Liver (tissue), 9 donors: Measurements from ENCODE around the gene BTBD6. TPM values are rescaled to one million over a fixed set of nuclear protein-coding genes. Genes with fewer than 3 reads are reported as not detected.

Source experiments
- DNase-seq: peaks from one replicate; pipeline ENCODE4 v3.0.0-alpha.2; 2017; ENCODE audit warnings: low spot score
- H3K27ac ChIP-seq, 2 donors: one replicate each; pipeline ENCODE4 v1.7.0; 2013; ENCODE audit warnings: inconsistent platforms in 2 of 2, low read length in 2 of 2, control low read depth in 1 of 2, low read depth in 1 of 2, mild to moderate bottlenecking in 1 of 2
- H3K27me3 ChIP-seq, 4 donors: one replicate each; pipeline versions ENCODE4 v1.6.1 to v1.7.0; 2013; ENCODE audit warnings: low read length in 3 of 4, inconsistent platforms in 1 of 4, mild to moderate bottlenecking in 1 of 4, moderate library complexity in 1 of 4; ENCODE audit not compliant: control insufficient read depth in 4 of 4, insufficient read depth in 4 of 4
- H3K36me3 ChIP-seq, 4 donors: one replicate each; pipeline versions ENCODE4 v1.6.1 to v1.7.0; 2013; ENCODE audit warnings: low read length in 3 of 4, mild to moderate bottlenecking in 3 of 4, low read depth in 1 of 4, moderate library complexity in 1 of 4; ENCODE audit not compliant: control insufficient read depth in 4 of 4, insufficient read depth in 3 of 4
- H3K4me1 ChIP-seq, 4 donors: one replicate each; pipeline versions ENCODE4 v1.6.1 to v1.7.0; 2013; ENCODE audit warnings: low read length in 3 of 4, mild to moderate bottlenecking in 3 of 4, moderate library complexity in 1 of 4; ENCODE audit not compliant: control insufficient read depth in 4 of 4, insufficient read depth in 4 of 4
- H3K4me3 ChIP-seq, 3 donors: one replicate each; pipeline versions ENCODE4 v1.6.1 to v1.7.0; 2013; ENCODE audit warnings: low read length in 3 of 3, control low read depth in 1 of 3, low read depth in 1 of 3, mild to moderate bottlenecking in 1 of 3
- H3K9ac ChIP-seq, 2 donors: one replicate each; pipeline ENCODE4 v1.7.0; 2013; ENCODE audit warnings: low read length in 2 of 2, mild to moderate bottlenecking in 2 of 2, moderate library complexity in 2 of 2, control low read depth in 1 of 2, low read depth in 1 of 2
- H3K9me3 ChIP-seq, 4 donors: one replicate each; pipeline versions ENCODE4 v1.6.1 to v1.7.0; 2013; ENCODE audit warnings: low read length in 3 of 4; ENCODE audit not compliant: control insufficient read depth in 4 of 4
- FOXA1 ChIP-seq: IDR thresholded peaks from 2 replicates; pipeline ENCODE4 v1.6.1; 2016; ENCODE audit warnings: antibody characterized with exemption
- JUND ChIP-seq, 2 donors: IDR thresholded peaks; 2 replicates each; pipeline ENCODE4 v1.6.1; 2016; ENCODE audit warnings: antibody characterized with exemption in 2 of 2
- MAX ChIP-seq: IDR thresholded peaks from 2 replicates; pipeline ENCODE4 v1.6.1; 2016; ENCODE audit warnings: antibody characterized with exemption
- RAD21 ChIP-seq, 2 donors: IDR thresholded peaks; 2 replicates each; pipeline ENCODE4 v1.6.1; 2016; ENCODE audit warnings: antibody characterized with exemption in 2 of 2, mild to moderate bottlenecking in 2 of 2
- YY1 ChIP-seq: IDR thresholded peaks from 2 replicates; pipeline ENCODE4 v1.6.1; 2016; ENCODE audit warnings: antibody characterized with exemption, mild to moderate bottlenecking
- ZBTB33 ChIP-seq: IDR thresholded peaks from 2 replicates; pipeline ENCODE4 v1.6.1; 2016; ENCODE audit warnings: antibody characterized with exemption
- WGBS: extraction: QIAGEN DNeasy Blood & Tissue Kit; methylation state at CpG from one replicate; pipeline ENCODE4 v1.1.7; 2013; 5-methylcytosine and 5-hydroxymethylcytosine counted together
- polyA plus RNA-seq, 2 donors: library from polyadenylated mRNA; stranded (reverse) in 1 of 2; unstranded in 1 of 2; fragments of 200-250 nt in 1 of 2; fragments of >200 nt in 1 of 2; fragmentation: Nextera tagmentation in 1 of 2; extraction: Ambion mirVana in 1 of 2; gene quantifications; one replicate each; pipeline versions ENCODE4 v1.2.1 to v1.2.3, GENCODE V29; 2013 to 2015
- total RNA-seq, 2 donors: library from RNA; depleted of rRNA; stranded (reverse); fragments of >200 nt; gene quantifications; one replicate each; pipeline ENCODE4 v1.2.3, GENCODE V29; 2014
- TF ChIP-seq, protein P1 (sequence below): IDR thresholded peaks from 2 replicates; pipeline ENCODE4 v1.6.1; 2016; ENCODE audit warnings: antibody characterized with exemption, mild to moderate bottlenecking
- donor health status: healthy.
- donor health status: healthy.
- donor health status: healthy.
- donor health status: healthy.
- donor health status: healthy.

Gene BTBD6
- total and polyA plus RNA-seq, 4 donors = 5.8 to 18.1 (median 16.7) TPM

DNA sequence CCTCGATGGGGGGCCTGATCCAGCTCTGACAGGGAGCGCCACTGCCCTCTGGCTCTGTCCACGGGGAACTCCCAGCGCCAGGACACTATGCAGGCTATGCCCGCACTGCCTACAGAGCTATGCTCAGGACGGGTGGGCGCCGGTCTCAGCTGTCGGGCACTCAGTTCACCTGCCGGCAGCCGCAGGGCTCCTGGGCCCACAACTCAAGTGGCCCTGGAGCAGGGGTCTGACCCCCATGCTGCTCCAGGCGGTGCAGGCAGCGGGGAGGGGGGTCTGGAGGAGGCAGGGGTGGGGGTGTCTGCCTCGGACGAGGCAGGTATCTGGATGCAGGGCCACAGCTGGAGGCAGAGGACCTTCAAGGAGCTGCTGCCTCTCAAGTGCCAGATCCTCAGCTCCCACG is 38.7 kb upstream of the BTBD6 start:
- TF ChIP-seq FOXA1 (no peak), ZBTB33 (no peak), RAD21 (IDR thresholded peaks at IDR 0.05) (no peak), JUND (IDR thresholded peaks at IDR 0.05) (no peak)
- TF ChIP-seq, protein P1, sequence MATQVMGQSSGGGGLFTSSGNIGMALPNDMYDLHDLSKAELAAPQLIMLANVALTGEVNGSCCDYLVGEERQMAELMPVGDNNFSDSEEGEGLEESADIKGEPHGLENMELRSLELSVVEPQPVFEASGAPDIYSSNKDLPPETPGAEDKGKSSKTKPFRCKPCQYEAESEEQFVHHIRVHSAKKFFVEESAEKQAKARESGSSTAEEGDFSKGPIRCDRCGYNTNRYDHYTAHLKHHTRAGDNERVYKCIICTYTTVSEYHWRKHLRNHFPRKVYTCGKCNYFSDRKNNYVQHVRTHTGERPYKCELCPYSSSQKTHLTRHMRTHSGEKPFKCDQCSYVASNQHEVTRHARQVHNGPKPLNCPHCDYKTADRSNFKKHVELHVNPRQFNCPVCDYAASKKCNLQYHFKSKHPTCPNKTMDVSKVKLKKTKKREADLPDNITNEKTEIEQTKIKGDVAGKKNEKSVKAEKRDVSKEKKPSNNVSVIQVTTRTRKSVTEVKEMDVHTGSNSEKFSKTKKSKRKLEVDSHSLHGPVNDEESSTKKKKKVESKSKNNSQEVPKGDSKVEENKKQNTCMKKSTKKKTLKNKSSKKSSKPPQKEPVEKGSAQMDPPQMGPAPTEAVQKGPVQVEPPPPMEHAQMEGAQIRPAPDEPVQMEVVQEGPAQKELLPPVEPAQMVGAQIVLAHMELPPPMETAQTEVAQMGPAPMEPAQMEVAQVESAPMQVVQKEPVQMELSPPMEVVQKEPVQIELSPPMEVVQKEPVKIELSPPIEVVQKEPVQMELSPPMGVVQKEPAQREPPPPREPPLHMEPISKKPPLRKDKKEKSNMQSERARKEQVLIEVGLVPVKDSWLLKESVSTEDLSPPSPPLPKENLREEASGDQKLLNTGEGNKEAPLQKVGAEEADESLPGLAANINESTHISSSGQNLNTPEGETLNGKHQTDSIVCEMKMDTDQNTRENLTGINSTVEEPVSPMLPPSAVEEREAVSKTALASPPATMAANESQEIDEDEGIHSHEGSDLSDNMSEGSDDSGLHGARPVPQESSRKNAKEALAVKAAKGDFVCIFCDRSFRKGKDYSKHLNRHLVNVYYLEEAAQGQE = no peak
- H3K36me3 ChIP-seq = peaks cover 0 to 17% (median 2%) of the 10 kb centered on the region in 4 donors
- H3K9me3 ChIP-seq = no peaks in the 10 kb centered on the region
- no peak overlapping the region for H3K4me3 ChIP-seq
- H3K27me3 ChIP-seq = no peaks in the 10 kb centered on the region
- no peak overlapping the region for H3K9ac ChIP-seq
- WGBS = 97% methylated on average over 16 of the region's 16 CpGs
- no peak for DNase-seq
- H3K27ac ChIP-seq = no peak overlapping the region
- H3K4me1 ChIP-seq = peaks cover 5 to 17% (median 13%) of the 10 kb centered on the region in 4 donors

GRCh38 chr14:105210266-105211025 is 37.9 kb upstream of the BTBD6 start:
- H3K27me3 ChIP-seq = no peaks in the 10 kb centered on the region
- no peak overlapping the region for H3K9ac ChIP-seq
- H3K27ac ChIP-seq = no peak overlapping the region
- TF ChIP-seq YY1 (no peak), FOXA1 (no peak), ZBTB33 (no peak), MAX (no peak), JUND (IDR thresholded peaks at IDR 0.05) (no peak)
- DNase-seq = no peak
- no peaks in the 10 kb centered on the region for H3K9me3 ChIP-seq
- no peak overlapping the region for H3K4me3 ChIP-seq
- 97% methylated on average over 30 of the region's 30 CpGs for WGBS
- H3K36me3 ChIP-seq = peaks cover 0 to 17% (median 2%) of the 10 kb centered on the region in 4 donors
- H3K4me1 ChIP-seq = peaks cover under 1 to 9% (median 6%) of the 10 kb centered on the region in 4 donors
